GM12864 (cell line): ENCODE data around the gene ATRNL1.
"Not testable (repeated sequence)": the region's sequence is repeated elsewhere in the genome, so short reads cannot be mapped to it uniquely, and the experiment has no call there.

Experiments
- DNase-seq: peaks from one replicate; pipeline ENCODE4 v3.0.0-alpha.2; 2011; ENCODE audit warnings: low read depth
- H3K4me3 ChIP-seq: 2 replicates; pipeline ENCODE4 v1.5.1; 2011; ENCODE audit warnings: mild to moderate bottlenecking, low read depth, low read length, control low read depth
- CTCF ChIP-seq: IDR thresholded peaks from 2 replicates; pipeline ENCODE4 v1.5.1; 2011; ENCODE audit warnings: low read depth, mild to moderate bottlenecking, moderate library complexity, low read length, control low read depth, inconsistent platforms; ENCODE audit errors: missing control alignments

The ATRNL1 gene

GRCh38 chr10:115092258-115092554 is 959 bp upstream of the ATRNL1 start:
- peak overlapping the region; percentile 65 for H3K4me3 ChIP-seq
- TF ChIP-seq CTCF, result no peak
- DNase-seq, result no peak

- DNase-seq, result no peak
- H3K4me3 ChIP-seq, result peak overlapping the region; percentile 65
- TF ChIP-seq CTCF, result no peak
These were observed 445 bp upstream of the ATRNL1 start for GRCh38 chr10:115092555-115093285.

- TF ChIP-seq CTCF, result peak; percentile 25
- H3K4me3 ChIP-seq, result peak overlapping the region; percentile 65
- DNase-seq, result no peak
These were observed 727 bp downstream of the ATRNL1 start for GRCh38 chr10:115093776-115094408.

- no peak overlapping the region for H3K4me3 ChIP-seq
- DNase-seq, result no peak
- no peak for TF ChIP-seq CTCF
These were observed 1.4 kb downstream of the ATRNL1 start for GRCh38 chr10:115094416-115095140.

- H3K4me3 ChIP-seq, result no peak overlapping the region
- TF ChIP-seq CTCF, result no peak
- DNase-seq, result no peak
These were observed 2.6 kb downstream of the ATRNL1 start for GRCh38 chr10:115095758-115096157.

GRCh38 chr10:115103700-115104099 is 10.5 kb downstream of the ATRNL1 start:
- DNase-seq, result no peak
- no peak for TF ChIP-seq CTCF

GRCh38 chr10:115105411-115105810 is 12.2 kb downstream of the ATRNL1 start:
- not testable (repeated sequence) for DNase-seq, H3K4me3 ChIP-seq

More at GRCh38 chr10:115103700-115104099, 10.5 kb downstream of the ATRNL1 start:
- no peak overlapping the region for H3K4me3 ChIP-seq
